GM23338 (cell line): ENCODE data around the gene NIPAL4. TPM values are rescaled to one million over a fixed set of nuclear protein-coding genes. Genes with fewer than 3 reads are reported as not detected.

ENCODE experiments used
- ATAC-seq: fragments of 200-7000 bp; cut with Tn5 transposase; 3 replicates; pipeline ENCODE4 v1.9.1; 2020
- DNase-seq: peaks from one replicate; pipeline ENCODE4 v3.0.0-alpha.2; 2015; ENCODE audit warnings: low spot score
- H2AFZ ChIP-seq: fragments of 200-600 bp; sonication (generic); 2 replicates; pipeline ENCODE4 v1.8.0; 2016; ENCODE audit warnings: antibody characterized with exemption, mild to moderate bottlenecking, moderate library complexity
- H3F3A ChIP-seq: fragments of 200-600 bp; sonication (generic); replicated peaks from 2 replicates; pipeline ENCODE4 v1.8.0; 2017; ENCODE audit warnings: antibody characterized with exemption, mixed run types, low read depth
- H3K27ac ChIP-seq: fragments of 200-600 bp; sonication (generic); 2 replicates; pipeline ENCODE4 v1.6.1; 2016; ENCODE audit warnings: low read depth
- H3K27me3 ChIP-seq: fragments of 200-600 bp; sonication (generic); 2 replicates; pipeline ENCODE4 v1.8.0; 2016; ENCODE audit warnings: mild to moderate bottlenecking, mixed run types, moderate library complexity; ENCODE audit not compliant: insufficient read depth
- H3K36me3 ChIP-seq: fragments of 200-600 bp; sonication (generic); 2 replicates; pipeline ENCODE4 v1.8.0; 2016; ENCODE audit warnings: mild to moderate bottlenecking; ENCODE audit not compliant: insufficient read depth
- H3K4me1 ChIP-seq: fragments of 200-600 bp; sonication (generic); 2 replicates; pipeline ENCODE4 v1.8.0; 2016; ENCODE audit warnings: mild to moderate bottlenecking, moderate library complexity; ENCODE audit not compliant: insufficient read depth
- H3K4me2 ChIP-seq: fragments of 200-600 bp; sonication (generic); 2 replicates; pipeline ENCODE4 v1.7.1; 2017; ENCODE audit warnings: mixed run types
- H3K4me3 ChIP-seq: fragments of 200-600 bp; sonication (generic); 2 replicates; pipeline ENCODE4 v1.6.1; 2016; ENCODE audit warnings: mixed run types
- H3K79me2 ChIP-seq: fragments of 200-600 bp; sonication (generic); replicated peaks from 2 replicates; pipeline ENCODE4 v1.8.0; 2017; ENCODE audit warnings: mild to moderate bottlenecking; ENCODE audit not compliant: insufficient read depth
- H3K9me2 ChIP-seq: fragments of 200-600 bp; sonication (generic); 2 replicates; pipeline ENCODE4 v1.8.0; 2017; ENCODE audit not compliant: insufficient read depth
- H4K20me1 ChIP-seq: fragments of 200-600 bp; sonication (generic); replicated peaks from 2 replicates; pipeline ENCODE4 v1.8.0; 2017; ENCODE audit warnings: mild to moderate bottlenecking; ENCODE audit not compliant: insufficient read depth
- H3K27ac Mint-ChIP-seq: 2 replicates; pipeline ENCODE4 v1.8.0; 2020; ENCODE audit warnings: inconsistent platforms, mild to moderate bottlenecking, moderate library complexity, mixed read lengths
- H3K27me3 Mint-ChIP-seq: 3 replicates; pipeline ENCODE4 v1.8.0; 2022; ENCODE audit warnings: low read depth, mild to moderate bottlenecking, moderate library complexity, mixed read lengths, inconsistent platforms; ENCODE audit not compliant: insufficient read depth, poor library complexity
- H3K36me3 Mint-ChIP-seq: 3 replicates; pipeline ENCODE4 v1.8.0; 2021; ENCODE audit warnings: low read depth, mild to moderate bottlenecking, inconsistent platforms, moderate library complexity, mixed read lengths
- H3K4me1 Mint-ChIP-seq: 3 replicates; pipeline ENCODE4 v1.8.0; 2020; ENCODE audit warnings: mild to moderate bottlenecking, inconsistent platforms, mixed read lengths
- H3K4me3 Mint-ChIP-seq: 3 replicates; pipeline ENCODE4 v1.8.0; 2021; ENCODE audit warnings: moderate library complexity, mild to moderate bottlenecking, inconsistent platforms, mixed read lengths
- H3K9me3 Mint-ChIP-seq: 3 replicates; pipeline ENCODE4 v1.8.0; 2020; ENCODE audit warnings: moderate library complexity, mild to moderate bottlenecking, inconsistent platforms, mixed read lengths
- CREB1 ChIP-seq: fragments of 250-450 bp; sonication (Bioruptor Pico); IDR thresholded peaks from 2 replicates; pipeline ENCODE4 v1.5.0; 2020; ENCODE audit warnings: low read depth, mild to moderate bottlenecking, moderate library complexity
- EZH2 ChIP-seq: fragments of 200-600 bp; sonication (generic); IDR thresholded peaks from one replicate; pipeline ENCODE4 v1.8.0; 2017; ENCODE audit warnings: antibody characterized with exemption, mild to moderate bottlenecking, low read depth; ENCODE audit not compliant: unreplicated experiment
- EZH2phosphoT487 ChIP-seq: fragments of 200-600 bp; sonication (generic); IDR thresholded peaks from one replicate; pipeline ENCODE4 v1.8.1; 2018; ENCODE audit warnings: antibody characterized with exemption; ENCODE audit not compliant: unreplicated experiment
- JUNB ChIP-seq: IDR thresholded peaks from one replicate; pipeline ENCODE4 v1.6.1; 2016; ENCODE audit warnings: antibody characterized with exemption; ENCODE audit not compliant: unreplicated experiment
- NANOG ChIP-seq: IDR thresholded peaks from 2 replicates; pipeline ENCODE4 v1.6.1; 2016; ENCODE audit warnings: antibody characterized with exemption, borderline replicate concordance
- POLR2AphosphoS5 ChIP-seq: IDR thresholded peaks from 2 replicates; pipeline ENCODE4 v1.6.1; 2016; ENCODE audit warnings: antibody characterized with exemption, low read depth
- STAT1 ChIP-seq: IDR thresholded peaks from one replicate; pipeline ENCODE4 v1.6.1; 2016; ENCODE audit warnings: antibody characterized with exemption; ENCODE audit not compliant: unreplicated experiment
- ZNF114 ChIP-seq: fragments of 250-450 bp; sonication (Bioruptor Pico); IDR thresholded peaks from 2 replicates; pipeline ENCODE4 v1.5.0; 2020; ENCODE audit warnings: mild to moderate bottlenecking, moderate library complexity
- ZNF331 ChIP-seq: fragments of 250-450 bp; sonication (Bioruptor Pico); IDR thresholded peaks from 2 replicates; pipeline ENCODE4 v1.5.0; 2020; ENCODE audit warnings: low read depth, mild to moderate bottlenecking, moderate library complexity
- polyA plus RNA-seq: library from polyadenylated mRNA; unstranded; fragments of >200 nt; fragmentation: Nextera tagmentation; extraction: Ambion mirVana; gene quantifications from 2 replicates; pipeline ENCODE4 v1.2.1, GENCODE V29; 2016
- total RNA-seq: library from RNA; depleted of rRNA; stranded (reverse); fragments of >200 nt; shearing (Covaris generic); gene quantifications from 2 replicates; pipeline ENCODE4 v1.2.3, GENCODE V29; 2014
- TF ChIP-seq, protein P1 (sequence below), 2 experiments: fragments of 200-600 bp in 1 of 2; sonication (generic) in 1 of 2; conservative IDR thresholded peaks; 2 replicates each; pipeline versions ENCODE4 v1.5.1 to v1.6.1; 2016 to 2017; ENCODE audit warnings: antibody characterized with exemption in 2 of 2, low read depth in 2 of 2, mild to moderate bottlenecking in 2 of 2, moderate library complexity in 1 of 2
- TF ChIP-seq, protein P2 (sequence below): IDR thresholded peaks from one replicate; pipeline ENCODE4 v1.6.1; 2018; ENCODE audit warnings: antibody characterized with exemption; ENCODE audit not compliant: unreplicated experiment
- TF ChIP-seq, protein P3 (sequence below): IDR thresholded peaks from 2 replicates; pipeline ENCODE4 v1.6.1; 2016; ENCODE audit warnings: antibody characterized with exemption

The NIPAL4 gene
- total and polyA plus RNA-seq, 2 experiments from 2014 or later, result 0.21 TPM; not detected in 1

DNA sequence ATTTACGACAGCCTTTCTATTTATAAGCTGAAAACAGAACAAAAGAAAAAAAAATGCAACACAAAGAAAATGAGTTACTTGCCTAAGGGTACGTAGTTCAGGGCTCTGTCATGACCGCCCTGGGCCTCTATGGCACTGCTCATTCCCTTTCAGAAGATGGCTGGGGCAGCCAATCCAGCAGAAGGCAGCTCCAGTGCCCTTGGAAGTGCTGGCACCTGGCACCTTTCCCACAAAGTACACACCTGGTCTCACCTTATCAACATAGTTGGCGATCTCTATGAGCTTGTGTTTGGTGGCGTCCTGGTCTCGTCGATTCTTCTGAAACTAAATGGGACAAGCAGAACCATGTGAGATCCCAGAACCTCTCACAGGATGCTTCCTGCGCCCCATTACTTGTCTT, 53.2 kb downstream of the NIPAL4 start:
- no peaks in the 10 kb centered on the region for H3F3A ChIP-seq
- DNase-seq (no peak), ATAC-seq (no peak)
- Mint-ChIP-seq H3K27ac (no peak overlapping the region), H3K9me3 (no peaks in the 10 kb centered on the region), H3K4me1 (no peaks in the 10 kb centered on the region), H3K27me3 (no peaks in the 10 kb centered on the region), H3K4me3 (no peak overlapping the region), H3K36me3 (0 out of 3 replicates have a peak, but pooled peaks cover 3% of the 10 kb centered on the region)
- peaks cover 8% of the 10 kb centered on the region; the same call in 1 of the 2 replicates for H3K9me2 ChIP-seq
- H3K27ac ChIP-seq, result no peak overlapping the region
- H3K36me3 ChIP-seq, result peaks cover 9% of the 10 kb centered on the region; the same call in 1 of the 2 replicates
- H3K4me1 ChIP-seq, result no peaks in the 10 kb centered on the region
- no peak overlapping the region for H2AFZ ChIP-seq
- H3K79me2 ChIP-seq, result no peaks in the 10 kb centered on the region
- no peaks in the 10 kb centered on the region for H3K27me3 ChIP-seq
- H4K20me1 ChIP-seq, result no peaks in the 10 kb centered on the region
- TF ChIP-seq, protein P1, sequence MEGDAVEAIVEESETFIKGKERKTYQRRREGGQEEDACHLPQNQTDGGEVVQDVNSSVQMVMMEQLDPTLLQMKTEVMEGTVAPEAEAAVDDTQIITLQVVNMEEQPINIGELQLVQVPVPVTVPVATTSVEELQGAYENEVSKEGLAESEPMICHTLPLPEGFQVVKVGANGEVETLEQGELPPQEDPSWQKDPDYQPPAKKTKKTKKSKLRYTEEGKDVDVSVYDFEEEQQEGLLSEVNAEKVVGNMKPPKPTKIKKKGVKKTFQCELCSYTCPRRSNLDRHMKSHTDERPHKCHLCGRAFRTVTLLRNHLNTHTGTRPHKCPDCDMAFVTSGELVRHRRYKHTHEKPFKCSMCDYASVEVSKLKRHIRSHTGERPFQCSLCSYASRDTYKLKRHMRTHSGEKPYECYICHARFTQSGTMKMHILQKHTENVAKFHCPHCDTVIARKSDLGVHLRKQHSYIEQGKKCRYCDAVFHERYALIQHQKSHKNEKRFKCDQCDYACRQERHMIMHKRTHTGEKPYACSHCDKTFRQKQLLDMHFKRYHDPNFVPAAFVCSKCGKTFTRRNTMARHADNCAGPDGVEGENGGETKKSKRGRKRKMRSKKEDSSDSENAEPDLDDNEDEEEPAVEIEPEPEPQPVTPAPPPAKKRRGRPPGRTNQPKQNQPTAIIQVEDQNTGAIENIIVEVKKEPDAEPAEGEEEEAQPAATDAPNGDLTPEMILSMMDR (conservative IDR thresholded peaks at IDR 0.05; ENCODE audit: low read depth in 2 of 2), result no peak
- no peak for TF ChIP-seq STAT1
- TF ChIP-seq EZH2, result no peak
- TF ChIP-seq CREB1 (CRISPR knock-in tag), result no peak
- TF ChIP-seq EZH2phosphoT487, result no peak
- H3K4me2 ChIP-seq, result no peak overlapping the region
- H3K4me3 ChIP-seq, result no peak overlapping the region

DNA sequence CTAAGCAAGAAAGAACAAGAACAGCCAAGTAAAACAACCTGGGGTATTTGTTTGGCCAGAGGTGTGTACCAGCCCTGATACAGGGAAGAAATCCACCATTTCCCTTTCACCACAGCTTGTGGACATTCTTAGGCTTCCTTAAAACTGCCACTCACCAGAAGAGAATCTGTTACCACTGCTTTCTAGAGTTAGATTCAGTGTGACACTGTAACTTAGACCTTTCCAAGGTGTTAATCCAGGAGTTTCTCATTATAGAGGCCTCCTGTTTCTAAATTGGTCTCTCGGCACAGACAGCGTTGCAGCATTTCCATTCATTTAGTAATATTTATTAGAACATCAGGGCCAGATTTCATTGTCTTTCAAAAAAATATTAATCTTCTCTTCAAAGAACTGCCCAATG, 55.0 kb downstream of the NIPAL4 start:
- H3K27ac Mint-ChIP-seq, result no peak overlapping the region
- no peak overlapping the region for H3K27ac ChIP-seq
- TF ChIP-seq ZNF114 (CRISPR knock-in tag) (no peak), NANOG (no peak), EZH2phosphoT487 (no peak), POLR2AphosphoS5 (no peak), ZNF331 (no peak), JUNB (no peak), CREB1 (CRISPR knock-in tag) (no peak), EZH2 (no peak)
- TF ChIP-seq, protein P2, sequence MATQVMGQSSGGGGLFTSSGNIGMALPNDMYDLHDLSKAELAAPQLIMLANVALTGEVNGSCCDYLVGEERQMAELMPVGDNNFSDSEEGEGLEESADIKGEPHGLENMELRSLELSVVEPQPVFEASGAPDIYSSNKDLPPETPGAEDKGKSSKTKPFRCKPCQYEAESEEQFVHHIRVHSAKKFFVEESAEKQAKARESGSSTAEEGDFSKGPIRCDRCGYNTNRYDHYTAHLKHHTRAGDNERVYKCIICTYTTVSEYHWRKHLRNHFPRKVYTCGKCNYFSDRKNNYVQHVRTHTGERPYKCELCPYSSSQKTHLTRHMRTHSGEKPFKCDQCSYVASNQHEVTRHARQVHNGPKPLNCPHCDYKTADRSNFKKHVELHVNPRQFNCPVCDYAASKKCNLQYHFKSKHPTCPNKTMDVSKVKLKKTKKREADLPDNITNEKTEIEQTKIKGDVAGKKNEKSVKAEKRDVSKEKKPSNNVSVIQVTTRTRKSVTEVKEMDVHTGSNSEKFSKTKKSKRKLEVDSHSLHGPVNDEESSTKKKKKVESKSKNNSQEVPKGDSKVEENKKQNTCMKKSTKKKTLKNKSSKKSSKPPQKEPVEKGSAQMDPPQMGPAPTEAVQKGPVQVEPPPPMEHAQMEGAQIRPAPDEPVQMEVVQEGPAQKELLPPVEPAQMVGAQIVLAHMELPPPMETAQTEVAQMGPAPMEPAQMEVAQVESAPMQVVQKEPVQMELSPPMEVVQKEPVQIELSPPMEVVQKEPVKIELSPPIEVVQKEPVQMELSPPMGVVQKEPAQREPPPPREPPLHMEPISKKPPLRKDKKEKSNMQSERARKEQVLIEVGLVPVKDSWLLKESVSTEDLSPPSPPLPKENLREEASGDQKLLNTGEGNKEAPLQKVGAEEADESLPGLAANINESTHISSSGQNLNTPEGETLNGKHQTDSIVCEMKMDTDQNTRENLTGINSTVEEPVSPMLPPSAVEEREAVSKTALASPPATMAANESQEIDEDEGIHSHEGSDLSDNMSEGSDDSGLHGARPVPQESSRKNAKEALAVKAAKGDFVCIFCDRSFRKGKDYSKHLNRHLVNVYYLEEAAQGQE, result no peak
- TF ChIP-seq, protein P3, sequence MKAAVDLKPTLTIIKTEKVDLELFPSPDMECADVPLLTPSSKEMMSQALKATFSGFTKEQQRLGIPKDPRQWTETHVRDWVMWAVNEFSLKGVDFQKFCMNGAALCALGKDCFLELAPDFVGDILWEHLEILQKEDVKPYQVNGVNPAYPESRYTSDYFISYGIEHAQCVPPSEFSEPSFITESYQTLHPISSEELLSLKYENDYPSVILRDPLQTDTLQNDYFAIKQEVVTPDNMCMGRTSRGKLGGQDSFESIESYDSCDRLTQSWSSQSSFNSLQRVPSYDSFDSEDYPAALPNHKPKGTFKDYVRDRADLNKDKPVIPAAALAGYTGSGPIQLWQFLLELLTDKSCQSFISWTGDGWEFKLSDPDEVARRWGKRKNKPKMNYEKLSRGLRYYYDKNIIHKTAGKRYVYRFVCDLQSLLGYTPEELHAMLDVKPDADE, result no peak

More for the DNA sequence above, 55.0 kb downstream of the NIPAL4 start:
- 0 out of 3 replicates have a peak, but pooled peaks cover 3% of the 10 kb centered on the region for H3K36me3 Mint-ChIP-seq
- no peaks in the 10 kb centered on the region for H3K4me1 Mint-ChIP-seq
- no peaks in the 10 kb centered on the region for H3K9me3 Mint-ChIP-seq
- no peak overlapping the region for H3K4me3 ChIP-seq
- no peaks in the 10 kb centered on the region for H3F3A ChIP-seq
- no peak overlapping the region for H2AFZ ChIP-seq
- DNase-seq, result no peak
- no peaks in the 10 kb centered on the region for H3K79me2 ChIP-seq
- H3K4me2 ChIP-seq, result no peak overlapping the region
- no peak for ATAC-seq
- H3K27me3 Mint-ChIP-seq, result no peaks in the 10 kb centered on the region
- H3K27me3 ChIP-seq, result no peaks in the 10 kb centered on the region
- H3K36me3 ChIP-seq, result peaks cover 9% of the 10 kb centered on the region; the same call in 1 of the 2 replicates
- H3K4me3 Mint-ChIP-seq, result no peak overlapping the region
- peaks cover 8% of the 10 kb centered on the region; the same call in 1 of the 2 replicates for H3K9me2 ChIP-seq
- no peaks in the 10 kb centered on the region for H4K20me1 ChIP-seq
- no peaks in the 10 kb centered on the region for H3K4me1 ChIP-seq
